GM12878 (cell line): Measurements from ENCODE around the gene MSX2. TPM values are rescaled to one million over a fixed set of nuclear protein-coding genes. Genes with fewer than 3 reads are reported as not detected.

Experiments used
- ATAC-seq: fragments of 200-7000 bp; cut with Tn5 transposase; 3 replicates; pipeline ENCODE4 v1.9.1; 2020; ENCODE audit warnings: mild to moderate bottlenecking, moderate library complexity
- BruUV-seq: library from RNA; stranded (reverse); fragments of 400-500 nt; replicated peaks from 2 replicates; lab custom pipeline; 2021; lab: Mats Ljungman, UMichigan
- CTCF ChIA-PET: fragments of 300-600 bp; sonication (Branson Sonifier 250); formaldehyde crosslinking; extraction: SDS; loops from one replicate; lab custom pipeline; 2021; ENCODE audit warnings: inconsistent platforms; lab: Yijun Ruan, JAX
- POLR2A ChIA-PET: fragments of 350-600 bp; formaldehyde crosslinking; extraction: SDS; loops from one replicate; lab custom pipeline; 2021; ENCODE audit warnings: inconsistent platforms; lab: Charles Lee
- RAD21 ChIA-PET: fragments of 300-600 bp; sonication (Branson Sonifier 250); formaldehyde crosslinking; loops from one replicate; lab custom pipeline; 2023; ENCODE audit warnings: antibody characterized with exemption; ENCODE audit not compliant: unreplicated experiment; lab: Charles Lee
- SMC1A ChIA-PET: fragments of 300-600 bp; sonication (Branson Sonifier 250); formaldehyde crosslinking; loops from one replicate; lab custom pipeline; 2023; ENCODE audit not compliant: unreplicated experiment, uncharacterized antibody; lab: Charles Lee
- DNase-seq: peaks from one replicate; pipeline ENCODE4 v3.0.0-alpha.2; 2011; ENCODE audit warnings: low read depth, low spot score
- FAIRE-seq: peaks from 3 replicates; lab custom pipeline; 2011; peaks lifted over from hg19 to GRCh38; lab: Jason Lieb, UNC
- H2AFZ ChIP-seq: 2 replicates; pipeline ENCODE4 v1.6.0; 2011; ENCODE audit warnings: low read depth, low read length, control low read depth; ENCODE audit not compliant: control insufficient read depth
- H3K27ac ChIP-seq: 2 replicates; pipeline ENCODE4 v1.5.1; 2011; ENCODE audit warnings: control low read depth; ENCODE audit not compliant: control insufficient read depth, insufficient read depth
- H3K27me3 ChIP-seq, 2 experiments: replicated peaks in 1 of 2; 2 replicates each; pipeline versions ENCODE4 v1.6.0 to v1.6.1; 2011; ENCODE audit warnings: low read length in 1 of 2; ENCODE audit not compliant: control insufficient read depth in 2 of 2, insufficient read depth in 2 of 2
- H3K36me3 ChIP-seq, 2 experiments: 2 replicates each; pipeline ENCODE4 v1.5.1; 2011; ENCODE audit warnings: low read length in 1 of 2; ENCODE audit not compliant: control insufficient read depth in 2 of 2, insufficient read depth in 2 of 2
- H3K4me1 ChIP-seq: 2 replicates; pipeline ENCODE4 v1.6.1; 2011; ENCODE audit warnings: mild to moderate bottlenecking, low read length, moderate library complexity, mixed read lengths; ENCODE audit not compliant: control insufficient read depth, insufficient read depth
- H3K4me2 ChIP-seq: 2 replicates; pipeline ENCODE4 v1.6.0; 2011; ENCODE audit warnings: control low read depth; ENCODE audit not compliant: control insufficient read depth, insufficient read depth
- H3K4me3 ChIP-seq: fragments of 200-600 bp; sonication (generic); 2 replicates; pipeline ENCODE4 v1.5.1; 2016
- H3K79me2 ChIP-seq: 2 replicates; pipeline ENCODE4 v1.6.0; 2011; ENCODE audit warnings: low read length; ENCODE audit not compliant: control insufficient read depth, insufficient read depth
- H3K9ac ChIP-seq: 2 replicates; pipeline ENCODE4 v1.8.0; 2011; ENCODE audit warnings: low read length, control low read depth, mixed read lengths; ENCODE audit not compliant: control insufficient read depth, insufficient read depth
- H3K9me3 ChIP-seq: replicated peaks from 3 replicates; pipeline ENCODE4 v1.5.1; 2011; ENCODE audit warnings: mild to moderate bottlenecking, low read length; ENCODE audit not compliant: control insufficient read depth, insufficient read depth
- H4K20me1 ChIP-seq: 2 replicates; pipeline ENCODE4 v1.6.0; 2011; ENCODE audit not compliant: control insufficient read depth, insufficient read depth
- ASH2L ChIP-seq: fragments of 300-600, 200-600 bp; sonication (generic); IDR thresholded peaks from 2 replicates; pipeline ENCODE4 v1.6.1; 2017; ENCODE audit warnings: low read depth, mild to moderate bottlenecking, borderline replicate concordance
- ATF3 ChIP-seq: IDR thresholded peaks from 2 replicates; pipeline ENCODE4 v1.6.1; 2011; ENCODE audit warnings: low read depth, mild to moderate bottlenecking, low read length, moderate library complexity, borderline replicate concordance; ENCODE audit errors: extremely low read depth
- ATF7 ChIP-seq: fragments of 450-650 bp; IDR thresholded peaks from 2 replicates; pipeline ENCODE4 v1.6.1; 2016; ENCODE audit warnings: low read depth, mild to moderate bottlenecking
- BHLHE40 ChIP-seq, 2 experiments: fragments of 450-650 bp in 1 of 2; IDR thresholded peaks; 2 replicates each; pipeline ENCODE4 v1.6.1; 2011 to 2017; ENCODE audit warnings: low read depth in 2 of 2, borderline replicate concordance in 1 of 2, improper control_type of control experiment in 1 of 2, low read length in 1 of 2, mild to moderate bottlenecking in 1 of 2
- CREB1 ChIP-seq: IDR thresholded peaks from 2 replicates; pipeline ENCODE4 v1.6.1; 2012; ENCODE audit warnings: low read depth, mild to moderate bottlenecking, inconsistent platforms
- CTCF ChIP-seq, 3 experiments: IDR thresholded peaks in 2 of 3; conservative IDR thresholded peaks in 1 of 3; 2 replicates each; pipeline ENCODE4 v1.5.1; 2011; ENCODE audit warnings: low read depth in 3 of 3, low read length in 3 of 3, mild to moderate bottlenecking in 3 of 3, control low read depth in 2 of 3, moderate library complexity in 2 of 3, inconsistent platforms in 1 of 3, mixed read lengths in 1 of 3; ENCODE audit not compliant: control insufficient read depth in 2 of 3, insufficient read depth in 1 of 3; ENCODE audit errors: extremely low read depth in 1 of 3
- DPF2 ChIP-seq: fragments of 450-650 bp; IDR thresholded peaks from 2 replicates; pipeline ENCODE4 v1.6.1; 2017; ENCODE audit warnings: mild to moderate bottlenecking
- EGR1 ChIP-seq, 2 experiments: IDR thresholded peaks; 1 replicate in 1 of 2; 2 replicates in 1 of 2; pipeline ENCODE4 v1.6.1; 2011 to 2012; ENCODE audit warnings: low read depth in 2 of 2, low read length in 2 of 2, borderline replicate concordance in 1 of 2, mild to moderate bottlenecking in 1 of 2, moderate library complexity in 1 of 2
- FOXM1 ChIP-seq: IDR thresholded peaks from 2 replicates; pipeline ENCODE4 v1.6.1; 2012; ENCODE audit warnings: low read depth, mild to moderate bottlenecking, inconsistent platforms, low read length, moderate library complexity
- MLLT1 ChIP-seq: fragments of 450-650 bp; IDR thresholded peaks from 2 replicates; pipeline ENCODE4 v1.6.1; 2016; ENCODE audit warnings: mild to moderate bottlenecking
- MXI1 ChIP-seq: fragments of 150-350 bp; IDR thresholded peaks from 2 replicates; pipeline ENCODE4 v1.6.1; 2011; ENCODE audit warnings: low read depth, mild to moderate bottlenecking, inconsistent platforms, low read length, improper control_type of control experiment
- RBBP5 ChIP-seq: fragments of 200-600 bp; sonication (generic); conservative IDR thresholded peaks from 2 replicates; pipeline ENCODE4 v1.6.1; 2016
- RFX5 ChIP-seq: IDR thresholded peaks from 2 replicates; pipeline ENCODE4 v1.6.1; 2011; ENCODE audit warnings: low read depth, low read length, improper control_type of control experiment
- SKIL ChIP-seq: fragments of 450-650 bp; IDR thresholded peaks from 2 replicates; pipeline ENCODE4 v1.6.1; 2017; ENCODE audit warnings: mild to moderate bottlenecking, low read depth, inconsistent platforms; ENCODE audit not compliant: poor library complexity, severe bottlenecking
- SP1 ChIP-seq: IDR thresholded peaks from one replicate; pipeline ENCODE4 v1.6.1; 2011; ENCODE audit warnings: low read depth, low read length
- SPI1 ChIP-seq: IDR thresholded peaks from 2 replicates; pipeline ENCODE4 v1.6.1; 2011; ENCODE audit warnings: low read depth, mild to moderate bottlenecking, low read length, moderate library complexity, borderline replicate concordance; ENCODE audit not compliant: insufficient read depth
- SUPT20H ChIP-seq: IDR thresholded peaks from 2 replicates; pipeline ENCODE4 v1.6.1; 2011; ENCODE audit warnings: low read depth, mild to moderate bottlenecking, low read length, moderate library complexity, borderline replicate concordance; ENCODE audit not compliant: control insufficient read depth
- WGBS: methylation state at CpG from one replicate; pipeline ENCODE4 v1.1.6; 2016; ENCODE audit warnings: low lambda C conversion rate; ENCODE audit not compliant: insufficient replicate concordance, insufficient coverage; ENCODE audit errors: missing lambda C conversion rate; 5-methylcytosine and 5-hydroxymethylcytosine counted together
- in situ Hi-C: fragments of 300-500 bp; cut with MboI; formaldehyde crosslinking; loops from 9 replicates; pipeline ENCODE4 v1.14.3; 2018; ENCODE audit warnings: mixed read lengths
- intact Hi-C: fragments of 100-400 bp; cut with micrococcal nuclease; formaldehyde crosslinking; loops from one replicate; pipeline ENCODE4 v1.14.2; 2022; ENCODE audit not compliant: unreplicated experiment
- polyA plus RNA-seq, 11 experiments: library from polyadenylated mRNA; depleted of rRNA in 4 of 11; unstranded in 6 of 11; stranded (reverse) in 5 of 11; fragments of >200 nt; fragmentation: Nextera tagmentation in 4 of 11; fragmentation: Illumina TruSeq in 1 of 11; extraction: Ambion mirVana in 4 of 11; extraction: Trizol in 1 of 11; gene quantifications; 1 replicate in 1 of 11; 2 replicates in 10 of 11; pipeline versions ENCODE4 v1.2.1 to v1.2.3, GENCODE V29; 2011 to 2016; ENCODE audit warnings: inconsistent platforms in 2 of 11, missing spikeins in 2 of 11, low read depth in 1 of 11
- total RNA-seq, 4 experiments: library from RNA; depleted of rRNA in 3 of 4; stranded (reverse); fragments of >200 nt in 3 of 4; fragmentation: Illumina TruSeq in 1 of 4; extraction: Trizol in 1 of 4; gene quantifications; 2 replicates each; pipeline versions ENCODE4 v1.2.1 to v1.2.3, GENCODE V29; 2013 to 2021

MSX2 gene
- total and polyA plus RNA-seq, 10 of the 15 experiments (the other 5 are each of a cell fraction or from before 2014, with no cell fraction given) = not detected

- H3K9ac ChIP-seq = no peak overlapping the region
- ChIA-PET RAD21 (no interaction called here), SMC1A (no interaction called here), CTCF (no interaction called here), POLR2A (no interaction called here)
- no peak for ATAC-seq
- 0% methylated on average over 2 of the region's 2 CpGs for WGBS
- no peaks in the 10 kb centered on the region; a peak in 1 of 4 replicates for H3K27me3 ChIP-seq
- no peak for DNase-seq
- H2AFZ ChIP-seq = no peak overlapping the region
- no peak overlapping the region for H3K27ac ChIP-seq
- H3K4me2 ChIP-seq = no peak overlapping the region
- H3K4me3 ChIP-seq = no peak overlapping the region
- FAIRE-seq = no peak
- no TSS peak for BruUV-seq
- in situ Hi-C loops (no loop called here), intact Hi-C loops (no loop called here)
- no peaks in the 10 kb centered on the region for H3K4me1 ChIP-seq
- no peaks in the 10 kb centered on the region for H3K36me3 ChIP-seq
- H4K20me1 ChIP-seq = no peaks in the 10 kb centered on the region
- no peaks in the 10 kb centered on the region for H3K79me2 ChIP-seq
- H3K9me3 ChIP-seq = no peaks in the 10 kb centered on the region
- no peak for TF ChIP-seq MXI1
- TF ChIP-seq SKIL = no peak
- TF ChIP-seq CREB1 = no peak
- no peak for TF ChIP-seq CTCF (IDR thresholded peaks at IDR 0.05 in 2 of 3, conservative IDR thresholded peaks at IDR 0.05 in 1 of 3; ENCODE audit: control insufficient read depth in 2 of 3, extremely low read depth in 1 of 3, insufficient read depth in 1 of 3, low read depth in 3 of 3, low read length in 3 of 3)
- TF ChIP-seq MLLT1 = no peak
- TF ChIP-seq SUPT20H = no peak
- no peak for TF ChIP-seq RBBP5
- no peak for TF ChIP-seq SPI1
- no peak for TF ChIP-seq EGR1 (IDR thresholded peaks at IDR 0.05; ENCODE audit: borderline replicate concordance in 1 of 2, low read depth in 2 of 2, low read length in 2 of 2)
- TF ChIP-seq ATF3 = no peak
- TF ChIP-seq DPF2 = no peak
- TF ChIP-seq RFX5 = no peak
- no peak for TF ChIP-seq BHLHE40 (IDR thresholded peaks at IDR 0.05; ENCODE audit: borderline replicate concordance in 1 of 2, low read depth in 2 of 2, low read length in 1 of 2)
- TF ChIP-seq ASH2L = no peak
- TF ChIP-seq ATF7 = no peak
- TF ChIP-seq FOXM1 = no peak
- no peak for TF ChIP-seq SP1
These were observed 20.5 kb downstream of the MSX2 start for GRCh38 chr5:174744896-174745295.
